GM21619 (cell line): Measurements from ENCODE around the gene SUPT6H.
A peak's percentile ranks its signal among the peaks of the same experiment; 100 is the strongest.
"Not testable (repeated sequence)": the region's sequence is repeated elsewhere in the genome, so short reads cannot be mapped to it uniquely, and the experiment has no call there.

Experiments used
- ATAC-seq: cut with Tn5 transposase; IDR thresholded peaks from one replicate; pipeline ENCODE4 v1.9.1; 2021; ENCODE audit not compliant: unreplicated experiment

Gene SUPT6H

GRCh38 chr17:28717578-28718332, 55.8 kb downstream of the SUPT6H start, which contains the start of gene RAB34:
RAB34 (minus strand) TSS chr17:28717868; CDS start chr17:28717266, 602 bp downstream.
- no peak for ATAC-seq

- ATAC-seq, result no peak
These were observed 56.5 kb downstream of the SUPT6H start for GRCh38 chr17:28718333-28719020.

GRCh38 chr17:28719021-28719433, 57.0 kb downstream of the SUPT6H start:
- no peak for ATAC-seq

- no peak for ATAC-seq
These were observed 58.4 kb downstream of the SUPT6H start for GRCh38 chr17:28720247-28720996.

- ATAC-seq, result not testable (repeated sequence)
These were observed 59.0 kb downstream of the SUPT6H start for GRCh38 chr17:28720997-28721329.

- no peak for ATAC-seq
These were observed 60.6 kb downstream of the SUPT6H start for GRCh38 chr17:28722417-28723158.

GRCh38 chr17:28723159-28723835, 61.3 kb downstream of the SUPT6H start:
- ATAC-seq, result no peak

GRCh38 chr17:28723836-28724499, 62.0 kb downstream of the SUPT6H start:
- not testable (repeated sequence) for ATAC-seq

GRCh38 chr17:28724500-28725165, 62.6 kb downstream of the SUPT6H start:
- ATAC-seq, result no peak

- ATAC-seq, result no peak
These were observed 63.2 kb downstream of the SUPT6H start for GRCh38 chr17:28725166-28725659.

- peak; percentile 2 for ATAC-seq
These were observed 63.7 kb downstream of the SUPT6H start for GRCh38 chr17:28725660-28726225.

GRCh38 chr17:28726226-28726626, 64.2 kb downstream of the SUPT6H start, which contains the start of gene TLCD1:
TLCD1 (minus strand) TSS chr17:28726233; CDS start chr17:28726097, 136 bp downstream.
- ATAC-seq, result peak; percentile 13

GRCh38 chr17:28726627-28727491, 64.9 kb downstream of the SUPT6H start:
- peak; percentile 30 for ATAC-seq

- ATAC-seq, result peak; percentile 29
These were observed 66.6 kb downstream of the SUPT6H start, which contains the start of gene NEK8 for GRCh38 chr17:28728364-28729200. NEK8 (plus strand) TSS chr17:28728788; CDS start chr17:28728814, 26 bp downstream.

- ATAC-seq, result no peak
These were observed 67.9 kb downstream of the SUPT6H start for GRCh38 chr17:28729950-28730330.

GRCh38 chr17:28733346-28733745, 71.3 kb downstream of the SUPT6H start:
- ATAC-seq, result no peak
